Measurements from ENCODE around the gene SSTR3.

Gene SSTR3

DNA sequence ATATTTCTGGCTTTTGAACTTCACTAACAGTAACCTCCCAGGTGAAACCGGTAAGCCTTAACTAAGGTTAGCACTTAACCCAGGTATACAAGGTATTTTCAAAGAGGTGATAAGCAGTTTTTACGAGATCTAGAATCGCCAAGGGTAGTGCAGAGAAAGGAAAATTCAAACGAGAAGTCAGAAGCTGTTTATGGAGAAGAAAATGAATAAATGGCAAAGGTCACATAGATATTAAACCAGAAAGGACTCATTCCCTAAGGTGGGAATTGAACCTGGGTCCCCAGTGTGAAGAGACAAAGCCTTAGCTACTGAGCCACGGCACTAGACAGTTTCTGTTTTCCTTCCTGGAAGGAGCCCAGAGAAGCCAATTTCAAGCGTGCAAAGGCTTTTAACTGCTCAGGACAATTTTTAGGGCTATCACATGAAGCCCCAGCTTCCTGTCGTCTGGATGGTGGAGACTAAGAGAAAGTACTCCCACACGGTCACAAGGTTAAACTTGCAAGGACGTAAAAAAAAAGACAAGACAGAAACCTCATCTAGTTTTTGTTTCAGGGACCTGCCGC lies 18.6 kb downstream of the SSTR3 start:
- DNase-seq, result peak; percentile 84

DNA sequence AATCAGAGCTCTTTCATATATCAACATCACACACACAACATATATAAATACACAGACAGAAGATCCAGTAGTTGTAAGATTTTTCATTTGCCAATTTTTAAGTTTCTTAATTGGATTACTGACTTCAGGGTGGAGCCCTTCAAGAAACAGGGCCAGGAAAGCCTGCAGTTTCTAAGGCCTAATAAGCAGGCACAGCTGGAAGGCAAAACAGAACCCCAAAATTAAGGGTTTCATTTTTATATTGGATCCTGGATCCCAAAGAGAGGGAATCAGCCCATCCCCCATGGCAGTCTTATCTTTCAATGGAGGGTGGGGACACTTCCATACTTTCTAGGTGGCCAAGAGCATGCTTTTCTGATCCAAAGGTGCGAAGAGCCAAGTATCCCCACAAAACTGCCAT lies 19.5 kb downstream of the SSTR3 start:
- no peak for DNase-seq

DNA sequence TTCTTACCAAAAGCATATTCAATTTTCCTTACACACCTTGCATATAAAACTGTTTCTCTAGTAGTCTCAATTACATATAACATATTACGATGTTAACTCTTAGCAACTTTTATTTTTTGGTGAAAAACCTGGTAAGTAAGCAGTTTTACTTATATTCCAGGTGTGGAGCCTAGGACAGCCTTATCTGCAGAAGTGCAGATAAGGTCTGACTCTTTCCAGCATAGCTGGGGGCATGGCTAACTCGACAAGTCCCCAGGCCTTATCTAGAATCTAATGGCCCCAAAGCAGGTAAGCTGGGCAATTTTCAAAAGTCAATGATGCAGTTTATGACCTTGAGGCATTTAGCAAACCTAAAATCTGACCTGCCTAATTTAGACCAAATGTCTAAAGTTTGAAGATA lies 20.1 kb downstream of the SSTR3 start:
- DNase-seq, result no peak

DNA sequence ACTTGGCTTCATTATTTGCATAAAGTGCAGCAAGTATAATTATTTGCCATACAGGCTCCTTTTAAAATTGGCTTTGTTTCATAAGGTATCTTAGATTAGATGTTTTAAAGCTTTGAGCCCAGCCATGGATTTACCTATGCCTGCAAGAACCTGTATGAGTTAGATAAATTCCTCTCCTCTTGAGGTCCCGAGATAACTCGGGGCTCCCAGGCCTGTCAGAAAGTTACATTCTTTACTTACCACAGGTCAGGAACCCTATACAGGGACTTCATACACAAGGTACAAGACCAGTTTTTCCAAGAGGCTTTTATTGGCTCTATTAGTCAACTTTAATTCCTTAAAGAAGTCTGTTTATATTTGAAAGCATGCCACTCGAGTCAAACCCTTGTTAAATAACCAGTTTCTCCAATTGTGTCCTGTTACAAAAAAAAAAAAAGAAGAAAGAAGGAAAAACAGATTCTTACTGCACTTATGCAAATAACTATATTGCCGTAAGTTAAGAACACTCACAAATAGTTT lies 22.0 kb downstream of the SSTR3 start:
- no peak for DNase-seq

DNA sequence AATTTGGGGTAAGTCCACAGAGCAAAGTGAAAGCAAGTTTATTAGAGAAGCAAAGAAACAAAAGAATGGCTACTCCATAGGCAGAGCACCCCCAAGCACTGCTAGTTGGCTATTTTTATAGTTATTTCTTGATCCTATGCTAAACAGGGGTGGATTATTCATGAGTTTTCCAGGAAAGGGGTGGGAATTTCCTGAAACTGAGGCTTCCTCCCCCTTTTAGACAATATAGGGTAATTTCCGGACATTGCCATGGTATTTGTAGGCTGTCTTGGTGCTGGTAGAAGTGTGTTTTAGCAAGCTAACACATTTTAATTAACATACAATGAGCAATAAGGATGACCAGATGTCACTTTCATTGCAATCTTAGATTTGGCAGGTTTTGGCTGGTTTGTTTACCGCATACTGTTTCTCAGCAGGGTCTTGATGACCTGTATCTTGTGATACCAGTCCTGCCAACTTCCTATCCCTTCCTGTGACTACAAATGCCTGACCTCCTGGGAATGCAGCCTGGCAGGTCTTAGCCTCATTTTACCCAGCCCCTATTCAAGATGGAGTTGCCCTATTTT lies 23.3 kb downstream of the SSTR3 start:
- no peak for DNase-seq

DNA sequence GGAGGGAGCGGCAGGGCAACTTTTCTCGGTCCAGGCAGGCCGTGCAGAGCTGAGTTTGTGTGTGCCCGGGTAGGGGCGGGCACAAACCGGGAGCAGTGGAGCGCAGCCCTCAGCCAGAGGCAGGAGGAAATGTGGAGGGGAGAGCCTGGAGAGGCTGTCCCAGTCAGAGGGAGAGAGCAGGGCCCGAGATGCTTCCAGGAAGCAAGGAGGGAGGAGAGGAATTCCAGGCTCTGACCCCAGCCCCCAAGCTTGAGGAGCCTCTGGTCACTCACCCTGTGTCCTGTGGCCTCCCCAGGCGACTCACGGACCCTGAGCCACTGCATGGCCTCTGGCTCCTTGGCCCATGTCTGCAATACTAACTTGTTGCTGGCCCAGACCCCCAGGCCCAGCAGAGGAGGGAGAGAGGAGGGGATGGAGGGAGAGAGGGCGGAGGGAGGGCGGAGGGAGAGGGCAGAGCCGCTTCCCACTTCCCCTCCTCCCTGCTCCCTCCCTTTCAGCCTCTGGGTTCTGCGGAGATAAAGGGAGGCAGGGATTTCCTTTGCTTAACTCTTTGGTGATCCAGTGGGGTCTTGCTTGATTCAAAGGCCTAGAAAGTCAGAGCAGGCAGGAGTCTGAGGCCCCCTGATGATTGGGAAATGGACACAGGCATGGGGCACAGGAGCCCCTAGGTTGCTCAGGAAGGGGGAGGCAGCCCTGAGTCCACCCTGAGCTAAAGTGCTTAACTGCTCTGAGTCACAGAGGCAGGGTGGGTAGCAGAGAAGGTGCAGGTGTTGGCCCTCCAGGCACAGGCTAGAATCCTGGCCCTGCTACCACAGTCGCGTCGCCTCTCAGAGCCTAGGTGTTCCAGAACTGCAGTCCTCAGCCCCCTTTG lies 24.2 kb downstream of the SSTR3 start, which contains the start of gene C1QTNF6:
Gene C1QTNF6, minus strand, starts transcription at position 357 of the 871 bp plus-strand sequence. Its CDS starts 34 bp downstream, at position 323.
- DNase-seq, result no peak

DNA sequence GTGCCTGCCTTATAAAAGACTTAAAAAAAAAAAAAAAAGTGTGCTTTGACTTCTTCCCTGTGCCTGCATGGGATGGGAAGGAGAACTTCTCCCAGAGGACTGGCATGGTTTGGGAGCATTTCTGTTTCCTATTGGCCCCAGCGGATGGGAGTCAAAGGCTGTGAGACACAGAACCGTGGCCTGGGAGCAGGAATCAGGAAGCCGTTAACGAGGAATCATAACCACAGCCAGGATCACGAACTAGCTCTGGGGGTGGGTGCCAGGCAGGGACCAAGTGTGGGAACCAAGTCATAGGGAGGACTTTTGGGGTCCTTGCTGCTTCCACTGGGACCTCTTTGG lies 24.8 kb downstream of the SSTR3 start:
- DNase-seq, result no peak

DNA sequence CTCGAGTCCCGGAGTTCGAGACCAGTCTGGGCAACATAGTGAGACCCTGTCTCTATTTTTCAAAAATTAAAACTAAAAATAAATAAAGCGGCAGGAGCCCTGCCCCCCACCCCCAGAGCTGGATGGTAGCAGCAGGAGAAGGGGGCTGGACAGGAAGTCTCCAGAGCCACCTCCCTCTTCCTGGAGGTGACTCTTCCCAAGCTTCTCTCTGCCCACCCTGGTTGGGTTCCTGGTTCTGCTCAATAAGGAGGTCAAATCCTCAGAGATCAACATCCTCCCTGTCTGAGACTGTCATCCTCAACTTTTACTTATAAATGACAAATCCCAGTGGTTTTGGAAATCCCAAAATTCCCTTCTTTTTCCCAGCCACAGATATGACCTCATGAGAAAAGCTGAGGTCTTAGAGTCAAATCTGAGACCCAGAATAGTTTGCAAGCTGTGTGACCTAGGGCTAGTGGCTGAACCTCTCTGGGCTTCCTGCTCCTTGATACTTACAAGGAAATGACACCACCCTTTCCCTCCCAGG lies 25.2 kb downstream of the SSTR3 start:
- no peak for DNase-seq

DNA sequence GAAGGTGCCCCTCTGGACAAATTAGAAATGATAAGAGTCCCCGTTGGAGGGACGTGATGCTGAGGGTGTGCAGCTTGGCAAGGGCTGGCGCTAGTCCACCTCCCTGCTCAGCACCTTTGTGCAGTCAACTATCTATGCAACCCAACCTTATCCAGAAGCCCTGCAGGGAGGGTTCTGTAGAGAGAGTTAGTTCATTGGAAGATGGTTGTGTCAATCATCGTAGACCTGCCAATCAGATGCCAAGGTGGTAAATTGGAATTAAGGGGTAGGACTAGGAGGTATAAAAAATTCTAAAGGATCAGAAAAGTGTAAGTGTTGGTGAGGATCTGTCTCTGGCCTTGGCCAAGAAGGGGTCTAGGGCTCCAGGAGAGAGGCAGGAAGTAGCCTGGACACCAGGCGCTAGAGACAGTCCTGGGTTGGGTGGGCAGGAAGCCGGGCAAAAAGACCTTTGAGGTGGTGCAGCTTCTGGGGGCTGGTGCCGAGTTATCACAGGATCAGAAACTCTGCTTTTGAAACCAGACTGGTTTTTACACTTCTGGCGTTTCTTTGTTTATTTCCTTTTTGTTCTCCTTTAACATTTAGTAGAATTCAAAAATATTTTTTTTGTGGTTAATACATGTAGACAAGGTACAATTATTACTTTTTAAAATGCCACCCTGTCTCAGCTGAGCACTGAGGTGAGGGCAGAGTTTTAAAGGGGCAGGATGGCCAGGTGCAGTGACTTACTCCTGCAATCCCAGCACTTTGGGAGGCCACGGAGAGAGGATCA lies 25.9 kb downstream of the SSTR3 start:
- peak; percentile 59 for DNase-seq

DNA sequence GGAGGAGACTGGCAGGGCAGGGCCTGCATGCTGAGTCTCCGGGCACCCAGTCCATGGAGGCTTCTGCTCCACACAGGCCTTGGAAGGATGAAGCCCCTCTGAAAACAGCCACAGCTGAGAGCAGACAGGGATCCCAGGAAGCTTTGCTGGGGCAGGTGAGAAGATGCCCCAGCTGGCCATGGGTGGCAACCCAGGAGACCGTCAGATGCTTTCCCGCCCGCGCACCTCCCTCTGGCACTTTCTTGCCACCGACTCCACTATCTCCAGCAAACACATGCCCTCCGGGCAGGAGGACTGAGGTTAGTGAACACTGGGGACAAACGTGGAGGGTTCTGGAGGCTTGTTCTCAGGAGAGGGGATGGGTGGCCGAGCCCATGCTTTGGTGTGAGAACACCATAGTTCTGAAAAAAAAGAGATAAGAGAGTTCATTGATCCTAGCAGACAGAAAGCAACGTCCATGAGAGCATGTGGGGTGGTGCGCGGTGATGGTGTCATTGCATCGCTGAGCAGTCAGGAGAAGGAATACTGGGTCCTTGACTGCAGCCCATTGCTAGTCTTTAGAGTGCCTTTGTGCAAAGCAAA lies 26.5 kb downstream of the SSTR3 start:
- no peak for DNase-seq

DNA sequence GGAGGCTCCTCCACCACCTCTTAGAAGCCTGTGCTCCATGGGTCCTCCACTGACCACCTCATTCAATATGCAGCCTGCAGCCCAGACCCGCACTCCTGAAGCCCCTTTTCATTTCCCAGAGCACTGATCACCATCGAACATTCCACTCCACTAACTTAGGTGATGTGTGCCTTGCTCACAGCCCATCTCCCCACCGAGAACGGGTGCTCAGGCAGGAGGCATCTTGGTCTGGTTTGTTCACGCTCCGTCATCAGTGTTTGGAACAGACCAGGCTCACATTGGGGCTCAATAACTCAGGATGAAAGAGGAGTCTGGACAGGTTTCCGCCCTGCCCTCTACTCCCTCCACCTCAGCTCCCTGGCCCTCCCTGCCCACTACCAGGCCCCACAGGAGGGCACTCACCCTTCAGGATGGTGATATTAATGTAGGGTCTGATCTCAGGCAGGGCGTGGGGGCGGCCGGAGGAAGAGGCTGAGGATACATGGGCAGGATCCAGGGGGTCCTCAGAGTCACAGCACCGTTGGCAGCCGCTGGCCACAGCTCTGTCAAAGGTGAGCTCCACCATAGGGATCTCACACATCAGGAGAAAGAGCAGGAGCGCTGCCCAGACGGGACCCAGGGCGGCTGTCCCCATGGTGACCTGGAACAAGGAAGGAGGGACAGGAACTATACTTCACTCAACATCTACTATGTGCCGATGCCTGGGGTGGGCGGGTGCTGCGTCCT lies 27.3 kb downstream of the SSTR3 start:
- DNase-seq, result no peak

DNA sequence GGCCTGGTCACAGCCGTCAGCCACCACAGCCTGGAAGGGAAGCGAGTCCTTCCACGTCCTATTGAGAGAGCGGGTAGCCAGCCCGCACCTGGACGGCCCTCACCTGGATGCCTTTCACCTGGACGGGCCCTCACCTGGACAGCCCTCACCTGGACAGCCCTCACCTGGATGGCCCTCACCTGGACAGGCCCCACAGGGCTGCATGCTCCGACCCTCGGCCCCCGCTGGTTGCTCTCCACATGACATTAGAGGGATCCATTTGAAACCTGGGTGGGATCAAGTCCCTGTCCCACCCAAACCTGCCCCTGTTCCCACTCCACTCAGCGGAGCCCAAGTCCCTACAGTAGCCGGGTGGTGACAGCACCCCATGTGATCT lies 27.9 kb downstream of the SSTR3 start:
- DNase-seq, result no peak

DNA sequence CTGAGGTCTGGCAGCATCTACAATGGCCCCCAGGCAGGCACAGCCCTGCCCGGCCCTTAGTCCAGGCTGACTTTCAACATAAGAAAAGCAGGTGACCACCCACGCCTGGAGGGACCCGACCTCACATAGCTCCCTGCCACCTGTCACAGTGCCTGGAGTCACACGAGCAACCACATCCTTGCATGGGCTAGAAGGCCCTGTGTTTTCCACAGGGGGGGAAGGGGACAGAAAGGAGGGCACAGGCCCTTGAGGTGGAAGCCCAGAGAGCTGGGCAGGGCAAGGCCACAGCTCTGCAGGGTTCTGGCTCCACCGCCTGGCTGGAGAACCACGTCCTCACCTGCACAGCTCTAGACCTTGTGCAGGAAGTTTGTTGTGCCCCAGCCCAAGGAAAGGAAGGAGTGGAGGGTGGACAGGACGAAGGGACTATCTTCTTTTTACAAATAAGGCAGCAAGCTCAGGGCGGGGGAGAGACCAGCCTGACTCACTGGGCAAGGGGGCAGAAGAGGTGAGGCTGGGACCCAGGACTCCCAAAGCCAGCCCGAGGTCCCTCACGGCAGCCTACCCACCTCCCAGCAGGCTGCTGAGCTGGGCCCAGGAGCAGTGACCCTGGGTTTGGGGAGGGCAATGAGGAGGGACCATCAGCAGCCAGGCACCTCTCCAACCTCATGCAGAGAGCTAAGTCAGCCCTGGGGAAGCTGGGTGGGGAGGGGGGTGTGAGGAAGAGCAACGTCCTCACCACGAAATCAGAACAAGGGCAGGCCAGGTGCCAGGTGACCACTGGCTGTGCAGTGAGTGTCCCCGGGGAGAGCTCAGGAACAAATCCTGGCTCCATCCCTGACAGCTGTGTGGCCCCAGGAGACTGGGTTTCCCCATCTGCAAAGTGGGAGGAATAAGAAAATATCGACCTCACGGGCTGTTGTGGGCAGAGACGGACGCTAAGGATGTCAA lies 28.6 kb downstream of the SSTR3 start:
- no peak for DNase-seq

DNA sequence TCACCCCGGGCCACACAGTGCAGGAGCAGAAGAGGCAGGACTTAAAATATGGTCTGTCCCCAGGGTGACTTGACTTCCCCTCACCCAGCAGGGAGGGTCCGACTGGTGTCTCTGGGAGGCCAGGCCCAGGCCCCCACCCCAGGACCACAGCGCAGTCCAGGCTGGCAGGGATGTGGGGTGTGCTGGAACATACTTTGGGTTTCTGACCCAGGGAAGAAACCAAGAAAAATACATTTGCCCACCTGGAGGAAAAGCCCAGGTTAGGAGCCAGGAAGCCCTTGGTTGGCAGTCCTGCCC lies 29.4 kb downstream of the SSTR3 start:
- no peak for DNase-seq

DNA sequence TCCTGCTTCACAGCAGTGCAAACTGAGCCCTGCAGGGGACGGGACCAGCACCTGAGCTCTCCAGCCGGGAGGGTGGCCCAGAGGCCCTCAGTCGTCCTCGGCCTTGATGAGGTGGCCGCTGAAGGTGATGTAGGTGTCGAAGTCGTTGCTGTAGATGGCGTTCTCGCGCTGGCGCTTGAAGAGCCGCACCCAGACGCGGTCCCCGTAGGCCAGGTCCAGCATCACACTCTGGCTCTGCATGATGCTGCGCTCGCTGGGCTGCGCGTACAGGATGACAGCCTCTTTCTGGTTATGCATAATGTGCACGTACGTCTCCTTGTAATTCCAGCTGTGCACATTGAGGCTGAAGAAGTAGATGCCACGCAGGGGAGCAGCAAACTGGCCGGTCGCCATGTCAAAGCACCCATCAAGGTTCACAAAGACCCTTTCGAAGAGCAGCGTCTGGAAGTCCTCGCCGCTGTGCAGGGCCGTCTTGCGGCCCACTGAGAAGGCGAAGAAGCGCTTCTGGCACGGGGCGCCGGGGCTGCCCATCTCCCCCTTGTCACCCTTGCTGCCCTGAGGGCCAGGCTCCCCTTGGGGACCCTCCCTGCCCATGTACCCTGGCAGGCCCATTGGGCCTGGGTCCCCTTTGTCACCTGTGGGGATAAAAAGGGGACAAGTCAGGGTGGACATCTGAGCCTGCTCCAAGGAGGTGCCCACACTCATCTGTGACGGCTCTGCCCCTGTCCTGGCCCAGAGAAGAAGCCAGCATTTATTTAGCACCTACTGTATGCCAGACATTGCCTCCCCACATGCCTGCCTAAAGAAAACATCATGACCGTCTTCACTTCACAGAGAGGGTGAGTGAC lies 30.0 kb downstream of the SSTR3 start:
- DNase-seq, result no peak

DNA sequence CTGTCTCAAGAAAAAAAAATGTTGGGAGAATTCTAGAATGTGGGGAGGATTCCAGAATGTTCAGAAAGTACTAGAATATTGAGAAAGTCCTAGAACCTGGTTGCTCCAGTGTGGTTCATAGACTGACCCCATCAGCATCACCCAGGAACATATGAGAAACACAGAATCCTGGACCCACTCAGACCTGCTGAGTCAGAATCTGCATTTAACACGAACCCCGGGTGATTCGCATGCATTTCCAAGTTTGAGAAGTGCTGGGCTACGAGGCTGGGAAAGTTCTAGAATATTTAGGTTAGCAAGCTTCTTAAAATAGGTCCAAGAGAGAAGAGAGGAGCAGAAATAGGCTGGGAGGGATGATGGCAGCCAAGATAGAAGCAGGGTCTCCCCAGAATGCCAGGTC lies 30.6 kb downstream of the SSTR3 start:
- no peak for DNase-seq

DNA sequence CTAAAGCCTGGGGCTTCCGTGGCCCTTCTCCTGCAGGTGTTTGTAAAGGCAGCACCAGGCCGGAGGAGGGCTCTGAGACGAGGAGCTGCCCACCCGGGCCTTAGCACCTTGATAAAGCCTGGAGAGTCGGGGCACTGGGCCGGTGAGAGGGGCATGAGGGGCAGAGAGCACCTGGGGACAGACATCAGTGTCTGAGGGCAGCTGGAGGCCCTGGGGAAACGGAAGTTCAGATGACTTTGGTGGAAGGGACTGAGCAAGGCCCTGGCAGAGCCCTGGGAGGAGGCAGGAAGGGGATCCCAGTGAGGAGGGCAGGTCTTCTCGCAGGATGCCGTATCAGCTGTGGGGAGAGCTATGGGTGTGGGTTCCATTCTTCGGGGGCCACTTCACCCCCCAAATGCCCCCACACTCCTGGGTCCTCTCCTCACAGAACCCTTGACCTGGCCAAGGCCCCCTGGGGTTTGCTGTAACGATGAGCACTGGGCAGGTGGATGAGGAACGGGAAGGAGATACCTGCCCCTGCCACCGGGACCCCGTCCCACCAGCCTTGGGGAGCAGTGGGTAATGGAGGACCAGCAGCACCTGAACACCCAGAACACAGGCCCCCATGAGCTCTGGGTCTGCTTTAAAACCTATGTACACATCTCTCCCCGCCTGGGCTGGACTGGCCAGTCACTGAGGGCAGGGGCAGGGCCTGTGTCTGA lies 31.6 kb downstream of the SSTR3 start:
- DNase-seq, result no peak

DNA sequence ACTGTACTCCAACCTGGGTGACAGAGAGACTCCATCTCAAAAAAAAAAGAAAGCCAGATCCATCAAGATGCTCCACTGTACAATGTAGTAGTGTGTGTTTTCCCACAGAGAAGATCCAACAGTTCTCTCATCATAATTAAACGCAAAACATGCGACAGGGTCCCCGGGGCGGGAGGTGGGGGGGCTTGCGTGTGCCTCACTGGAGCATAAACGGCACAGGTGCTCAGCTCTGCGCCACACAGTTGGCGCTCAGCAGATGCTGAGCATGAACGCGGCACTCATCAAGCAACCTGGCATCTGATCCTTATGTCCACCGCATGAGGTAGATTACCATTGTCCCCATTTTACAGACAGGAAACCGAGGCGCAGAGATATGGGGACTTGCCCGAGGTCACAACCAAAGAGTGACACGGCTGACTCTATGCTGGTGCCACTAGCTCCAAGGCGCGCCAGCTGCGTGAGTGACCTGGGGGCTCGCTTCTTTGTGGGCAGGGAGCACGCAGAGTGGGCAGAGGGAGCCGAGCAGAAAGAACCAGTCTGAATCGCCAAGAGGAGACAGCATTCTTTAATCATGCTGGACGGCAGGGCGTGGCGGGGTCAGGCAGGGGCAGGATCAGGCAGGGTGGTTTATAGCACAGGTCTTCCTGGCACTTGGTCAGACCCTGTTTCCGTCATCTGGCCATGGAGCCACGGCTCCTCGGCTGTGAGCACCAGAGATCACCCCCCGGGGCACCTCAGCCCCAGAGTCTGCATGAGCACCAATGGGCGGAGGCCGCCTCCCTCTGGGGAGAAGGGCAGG lies 32.5 kb downstream of the SSTR3 start:
- DNase-seq, result no peak

DNA sequence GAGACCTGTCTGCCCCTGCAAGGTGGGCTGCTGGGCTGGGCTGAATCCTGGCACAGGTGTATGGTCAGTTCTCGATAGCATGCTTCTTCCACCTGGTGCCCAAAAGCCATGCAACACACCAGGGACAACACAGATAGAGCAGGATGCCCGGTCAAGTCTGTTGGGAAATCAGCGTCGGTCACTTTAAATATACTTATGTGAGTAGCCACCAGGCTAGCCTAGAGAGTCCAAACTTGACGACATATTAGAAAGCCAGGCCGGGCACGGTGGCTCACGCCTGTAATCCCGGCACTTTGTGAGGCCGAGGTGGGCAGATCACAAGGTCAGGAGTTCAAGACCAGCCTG lies 33.2 kb downstream of the SSTR3 start:
- DNase-seq, result no peak

All from inflammatory macrophage treated with lipopolysaccharide for 4 hours (primary cell).